ENCODE measurements around the gene CADM3. TPM values are rescaled to one million over a fixed set of nuclear protein-coding genes. Genes with fewer than 3 reads are reported as not detected.

The CADM3 gene
- total RNA-seq, 1 experiment from 2014 or later, result not detected

- Mint-ChIP-seq H3K9me3 (ENCODE audit: unreplicated experiment) (peaks cover 6% of the 10 kb centered on the region), H3K36me3 (ENCODE audit: insufficient read depth, unreplicated experiment) (no peaks in the 10 kb centered on the region), H3K4me1 (ENCODE audit: low read depth, unreplicated experiment) (no peaks in the 10 kb centered on the region), H3K27ac (ENCODE audit: unreplicated experiment) (no peak overlapping the region), H3K4me3 (ENCODE audit: unreplicated experiment) (no peak overlapping the region), H3K27me3 (ENCODE audit: insufficient read depth, unreplicated experiment) (peaks cover 6% of the 10 kb centered on the region)
- intact Hi-C loops (cut with micrococcal nuclease; ENCODE audit: unreplicated experiment), result no loop called here
- Histone ChIP-seq H3K36me3 (ENCODE audit: control insufficient read depth, insufficient read depth, low read length) (no peaks in the 10 kb centered on the region), H3K27me3 (replicated peaks; ENCODE audit: control insufficient read depth, insufficient read depth, low read length) (no peaks in the 10 kb centered on the region), H3K9me3 (no peaks in the 10 kb centered on the region), H3K4me3 (ENCODE audit: low read depth, low read length) (no peak overlapping the region), H3K4me1 (no peaks in the 10 kb centered on the region)
- CTCF ChIA-PET, result no interaction called here
- no TSS peak for BruUV-seq (replicated peaks)
- POLR2A ChIA-PET, result no interaction called here
- DNase-seq, result no peak
- no peak for TF ChIP-seq CTCF (IDR thresholded peaks at IDR 0.05; ENCODE audit: insufficient read depth in 1 of 2, low read depth in 1 of 2, low read length in 1 of 2, severe bottlenecking in 1 of 2, unreplicated experiment in 1 of 2)
These were observed 24.4 kb upstream of the CADM3 start for GRCh38 chr1:159146980-159147379.

GRCh38 chr1:159152031-159152430, 19.4 kb upstream of the CADM3 start:
- no peak for TF ChIP-seq CTCF (IDR thresholded peaks at IDR 0.05; ENCODE audit: insufficient read depth in 1 of 2, low read depth in 1 of 2, low read length in 1 of 2, severe bottlenecking in 1 of 2, unreplicated experiment in 1 of 2)
- H3K9me3 ChIP-seq, result no peaks in the 10 kb centered on the region
- no peaks in the 10 kb centered on the region for H3K27me3 ChIP-seq (replicated peaks; ENCODE audit: control insufficient read depth, insufficient read depth, low read length)
- POLR2A ChIA-PET, result no interaction called here
- intact Hi-C loops (cut with micrococcal nuclease; ENCODE audit: unreplicated experiment), result no loop called here
- CTCF ChIA-PET, result interaction anchor here (0.6 kb wide), 1 partner anchor 27 kb away, joined by 3 read pairs; no protein-coding TSS in a partner anchor
- H3K36me3 ChIP-seq (ENCODE audit: control insufficient read depth, insufficient read depth, low read length), result no peaks in the 10 kb centered on the region
- Mint-ChIP-seq H3K27ac (ENCODE audit: unreplicated experiment) (no peak overlapping the region), H3K9me3 (ENCODE audit: unreplicated experiment) (peaks cover 6% of the 10 kb centered on the region), H3K4me3 (ENCODE audit: unreplicated experiment) (no peak overlapping the region), H3K36me3 (ENCODE audit: insufficient read depth, unreplicated experiment) (no peaks in the 10 kb centered on the region), H3K4me1 (ENCODE audit: low read depth, unreplicated experiment) (no peaks in the 10 kb centered on the region), H3K27me3 (ENCODE audit: insufficient read depth, unreplicated experiment) (peaks cover 5% of the 10 kb centered on the region)
- no peak for DNase-seq
- no peaks in the 10 kb centered on the region for H3K4me1 ChIP-seq
- no TSS peak for BruUV-seq (replicated peaks)
- no peak overlapping the region for H3K4me3 ChIP-seq (ENCODE audit: low read depth, low read length)

- peak; percentile 74 to 82 for DNase-seq
- H3K4me1 Mint-ChIP-seq (ENCODE audit: low read depth, unreplicated experiment), result no peaks in the 10 kb centered on the region
- no peaks in the 10 kb centered on the region for H3K36me3 ChIP-seq (ENCODE audit: control insufficient read depth, insufficient read depth, low read length)
- TF ChIP-seq CTCF (IDR thresholded peaks at IDR 0.05; ENCODE audit: insufficient read depth in 1 of 2, low read depth in 1 of 2, low read length in 1 of 2, severe bottlenecking in 1 of 2, unreplicated experiment in 1 of 2), result peak; percentile 97 to 99
- H3K27me3 Mint-ChIP-seq (ENCODE audit: insufficient read depth, unreplicated experiment), result peaks cover 20% of the 10 kb centered on the region
- no TSS peak for BruUV-seq (replicated peaks)
- H3K4me3 Mint-ChIP-seq (ENCODE audit: unreplicated experiment), result no peak overlapping the region
- H3K9me3 ChIP-seq, result no peaks in the 10 kb centered on the region
- CTCF ChIA-PET, result interaction anchor here (0.6 to 1.7 kb wide), 2 partner anchors 37 to 206 kb away, joined by 3 to 4 read pairs; no protein-coding TSS in a partner anchor
- H3K36me3 Mint-ChIP-seq (ENCODE audit: insufficient read depth, unreplicated experiment), result no peaks in the 10 kb centered on the region
- no peaks in the 10 kb centered on the region for H3K9me3 Mint-ChIP-seq (ENCODE audit: unreplicated experiment)
- no peaks in the 10 kb centered on the region for H3K4me1 ChIP-seq
- intact Hi-C loops (cut with micrococcal nuclease; ENCODE audit: unreplicated experiment), result loop anchor here (1.0 to 5.0 kb wide), 4 partner anchors 37 to 631 kb away; no protein-coding TSS in a partner anchor
- H3K27ac Mint-ChIP-seq (ENCODE audit: unreplicated experiment), result no peak overlapping the region
- POLR2A ChIA-PET, result no interaction called here
- no peak overlapping the region for H3K4me3 ChIP-seq (ENCODE audit: low read depth, low read length)
- H3K27me3 ChIP-seq (replicated peaks; ENCODE audit: control insufficient read depth, insufficient read depth, low read length), result no peaks in the 10 kb centered on the region
These were observed 10.3 kb upstream of the CADM3 start for GRCh38 chr1:159161001-159161718.
